Smooth muscle cell (in vitro differentiated cells): ENCODE results near the gene LOXL4. TPM values are rescaled to one million over a fixed set of nuclear protein-coding genes. Genes with fewer than 3 reads are reported as not detected.

Source experiments
- DNase-seq: peaks from one replicate; lab custom pipeline; 2025; ENCODE audit not compliant: unreplicated experiment; lab: John Stamatoyannopoulos, UW
- H2AFZ ChIP-seq: fragments of 200-600 bp; sonication (generic); 2 replicates; pipeline ENCODE4 v1.6.0; 2016; ENCODE audit warnings: antibody characterized with exemption, low read depth, mild to moderate bottlenecking
- H3F3A ChIP-seq: fragments of 200-600 bp; sonication (generic); 2 replicates; pipeline ENCODE4 v1.6.0; 2017; ENCODE audit warnings: antibody characterized with exemption, low read depth
- H3K27ac ChIP-seq: fragments of 200-600 bp; sonication (generic); 2 replicates; pipeline ENCODE4 v1.5.1; 2016; ENCODE audit warnings: low read depth, mild to moderate bottlenecking
- H3K27me3 ChIP-seq: fragments of 200-600 bp; sonication (generic); 2 replicates; pipeline ENCODE4 v1.6.1; 2016; ENCODE audit warnings: low read depth, mild to moderate bottlenecking
- H3K36me3 ChIP-seq: fragments of 200-600 bp; sonication (generic); 2 replicates; pipeline ENCODE4 v1.5.1; 2016; ENCODE audit warnings: low read depth
- H3K4me1 ChIP-seq: fragments of 200-600 bp; sonication (generic); 2 replicates; pipeline ENCODE4 v1.5.1; 2016; ENCODE audit warnings: low read depth
- H3K4me2 ChIP-seq: fragments of 200-600 bp; sonication (generic); 2 replicates; pipeline ENCODE4 v1.6.0; 2016; ENCODE audit warnings: mild to moderate bottlenecking
- H3K4me3 ChIP-seq: fragments of 200-600 bp; sonication (generic); 2 replicates; pipeline ENCODE4 v1.5.1; 2016; ENCODE audit warnings: mild to moderate bottlenecking
- H3K79me2 ChIP-seq: fragments of 200-600 bp; sonication (generic); 2 replicates; pipeline ENCODE4 v1.6.0; 2016; ENCODE audit warnings: low read depth, mild to moderate bottlenecking
- H3K9ac ChIP-seq: fragments of 200-600 bp; sonication (generic); 2 replicates; pipeline ENCODE4 v1.6.0; 2016; ENCODE audit warnings: low read depth
- H3K9me3 ChIP-seq: fragments of 200-600 bp; sonication (generic); replicated peaks from 2 replicates; pipeline ENCODE4 v1.5.1; 2016; ENCODE audit warnings: low read depth
- H4K20me1 ChIP-seq: fragments of 200-600 bp; sonication (generic); 2 replicates; pipeline ENCODE4 v1.6.0; 2016; ENCODE audit warnings: low read depth
- WGBS: methylation state at CpG from one replicate; pipeline ENCODE4 v1.1.7; 2016; ENCODE audit warnings: low lambda C conversion rate; 5-methylcytosine and 5-hydroxymethylcytosine counted together
- polyA plus RNA-seq: library from polyadenylated mRNA; unstranded; fragments of >200 nt; fragmentation: Nextera tagmentation; extraction: Ambion mirVana; gene quantifications from 2 replicates; pipeline ENCODE4 v1.2.1, GENCODE V29; 2016
- total RNA-seq: library from RNA; depleted of rRNA; stranded (reverse); fragments of >200 nt; gene quantifications from 2 replicates; pipeline ENCODE4 v1.2.3, GENCODE V29; 2014
- TF ChIP-seq, protein P1 (sequence below): fragments of 200-600 bp; sonication (generic); IDR thresholded peaks from 2 replicates; pipeline ENCODE4 v1.5.1; 2017; ENCODE audit warnings: borderline replicate concordance, mild to moderate bottlenecking, antibody characterized with exemption; ENCODE audit not compliant: insufficient read depth, poor library complexity, severe bottlenecking

Gene LOXL4
- total and polyA plus RNA-seq, 2 experiments from 2014 or later = 19.8 to 60.2 TPM

- TF ChIP-seq, protein P1, sequence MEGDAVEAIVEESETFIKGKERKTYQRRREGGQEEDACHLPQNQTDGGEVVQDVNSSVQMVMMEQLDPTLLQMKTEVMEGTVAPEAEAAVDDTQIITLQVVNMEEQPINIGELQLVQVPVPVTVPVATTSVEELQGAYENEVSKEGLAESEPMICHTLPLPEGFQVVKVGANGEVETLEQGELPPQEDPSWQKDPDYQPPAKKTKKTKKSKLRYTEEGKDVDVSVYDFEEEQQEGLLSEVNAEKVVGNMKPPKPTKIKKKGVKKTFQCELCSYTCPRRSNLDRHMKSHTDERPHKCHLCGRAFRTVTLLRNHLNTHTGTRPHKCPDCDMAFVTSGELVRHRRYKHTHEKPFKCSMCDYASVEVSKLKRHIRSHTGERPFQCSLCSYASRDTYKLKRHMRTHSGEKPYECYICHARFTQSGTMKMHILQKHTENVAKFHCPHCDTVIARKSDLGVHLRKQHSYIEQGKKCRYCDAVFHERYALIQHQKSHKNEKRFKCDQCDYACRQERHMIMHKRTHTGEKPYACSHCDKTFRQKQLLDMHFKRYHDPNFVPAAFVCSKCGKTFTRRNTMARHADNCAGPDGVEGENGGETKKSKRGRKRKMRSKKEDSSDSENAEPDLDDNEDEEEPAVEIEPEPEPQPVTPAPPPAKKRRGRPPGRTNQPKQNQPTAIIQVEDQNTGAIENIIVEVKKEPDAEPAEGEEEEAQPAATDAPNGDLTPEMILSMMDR = no peak
- no peaks in the 10 kb centered on the region for H4K20me1 ChIP-seq
These were observed 18.4 kb upstream of the LOXL4 start for GRCh38 chr10:98286419-98286818.

GRCh38 chr10:98285416-98285815 lies 17.4 kb upstream of the LOXL4 start:
- Histone ChIP-seq H3K9me3 (no peaks in the 10 kb centered on the region), H3K4me2 (no peak overlapping the region), H2AFZ (no peak overlapping the region), H3K27me3 (peaks cover 4% of the 10 kb centered on the region), H3F3A (no peaks in the 10 kb centered on the region), H3K4me3 (no peak overlapping the region), H3K36me3 (peaks cover 4% of the 10 kb centered on the region), H3K4me1 (no peaks in the 10 kb centered on the region), H3K27ac (no peak overlapping the region), H3K9ac (no peak overlapping the region), H4K20me1 (no peaks in the 10 kb centered on the region), H3K79me2 (no peaks in the 10 kb centered on the region)
- TF ChIP-seq, protein P1 = no peak
- 92% methylated on average over 2 of the region's 2 CpGs for WGBS
- no peak for DNase-seq

More at GRCh38 chr10:98286419-98286818, 18.4 kb upstream of the LOXL4 start:
- H3K27ac ChIP-seq = no peak overlapping the region
- H3K9me3 ChIP-seq = no peaks in the 10 kb centered on the region
- no peak overlapping the region for H3K4me3 ChIP-seq
- H3F3A ChIP-seq = no peaks in the 10 kb centered on the region
- no peaks in the 10 kb centered on the region for H3K4me1 ChIP-seq
- H3K36me3 ChIP-seq = no peaks in the 10 kb centered on the region
- 89% methylated on average over 12 of the region's 12 CpGs for WGBS
- no peak overlapping the region for H3K9ac ChIP-seq
- DNase-seq = no peak
- no peak overlapping the region for H3K4me2 ChIP-seq
- no peaks in the 10 kb centered on the region for H3K79me2 ChIP-seq
- H2AFZ ChIP-seq = no peak overlapping the region
- H3K27me3 ChIP-seq = peaks cover 10% of the 10 kb centered on the region

DNA sequence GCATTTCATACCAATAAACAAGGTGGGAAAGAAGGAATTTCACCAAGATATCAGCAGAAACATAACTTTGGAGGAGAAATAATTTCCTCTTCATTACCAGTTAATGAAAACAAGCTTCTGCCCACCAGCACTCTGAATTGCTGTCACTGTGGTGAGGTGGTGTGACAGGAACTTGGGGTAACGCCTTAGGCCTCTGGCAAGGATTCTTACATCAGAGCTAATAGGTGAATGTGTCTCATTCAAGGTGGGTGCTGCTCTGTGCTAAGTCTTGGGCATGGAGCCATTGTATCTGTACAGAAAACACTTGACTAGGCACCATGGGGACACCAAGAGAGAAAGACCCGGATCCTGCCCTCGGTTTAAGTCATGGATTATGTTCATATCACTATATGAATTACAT lies 8.3 kb upstream of the LOXL4 start:
- Histone ChIP-seq H3K9ac (no peak overlapping the region), H2AFZ (no peak overlapping the region), H3K4me3 (no peak overlapping the region), H4K20me1 (no peaks in the 10 kb centered on the region), H3K4me2 (no peak overlapping the region), H3F3A (no peaks in the 10 kb centered on the region), H3K9me3 (no peaks in the 10 kb centered on the region), H3K79me2 (no peaks in the 10 kb centered on the region), H3K4me1 (no peaks in the 10 kb centered on the region), H3K36me3 (peaks cover 4% of the 10 kb centered on the region), H3K27me3 (peaks cover 4% of the 10 kb centered on the region), H3K27ac (no peak overlapping the region)
- TF ChIP-seq, protein P1 = no peak
- 90% methylated on average over 3 of the region's 3 CpGs for WGBS
- DNase-seq = no peak

DNA sequence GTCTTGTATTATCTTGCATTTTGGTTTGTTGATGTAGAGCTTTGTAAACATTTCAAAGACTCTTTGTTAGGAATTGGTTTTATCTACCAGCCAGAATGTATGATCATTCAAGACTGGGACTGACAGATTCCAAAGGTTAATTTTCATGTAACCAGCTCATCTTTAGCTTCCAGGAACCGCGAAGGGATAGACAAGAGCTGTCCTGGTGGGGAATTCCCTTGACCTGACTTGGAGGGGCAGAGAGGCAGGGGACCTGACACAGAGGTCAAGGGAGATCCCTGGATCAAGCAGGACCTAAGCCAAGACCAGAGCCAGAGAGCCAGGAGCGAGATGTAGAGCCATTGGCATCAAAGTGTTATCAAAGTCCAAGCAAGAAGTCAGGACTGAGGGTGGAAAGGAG lies 6.6 kb upstream of the LOXL4 start:
- TF ChIP-seq, protein P1 = no peak
- H3K4me3 ChIP-seq = no peak overlapping the region
- no peaks in the 10 kb centered on the region for H4K20me1 ChIP-seq
- H3K4me1 ChIP-seq = peaks cover 4% of the 10 kb centered on the region
- WGBS = 98% methylated on average over 3 of the region's 3 CpGs
- H3K79me2 ChIP-seq = no peaks in the 10 kb centered on the region
- no peak overlapping the region for H3K27ac ChIP-seq
- DNase-seq = no peak
- H3F3A ChIP-seq = no peaks in the 10 kb centered on the region
- no peaks in the 10 kb centered on the region for H3K36me3 ChIP-seq
- H3K27me3 ChIP-seq = no peaks in the 10 kb centered on the region
- H3K9ac ChIP-seq = no peak overlapping the region
- H2AFZ ChIP-seq = no peak overlapping the region
- no peak overlapping the region for H3K4me2 ChIP-seq
- no peaks in the 10 kb centered on the region for H3K9me3 ChIP-seq
